ENCODE results near the gene TTLL10. TPM values are rescaled to one million over a fixed set of nuclear protein-coding genes. Genes with fewer than 3 reads are reported as not detected.

Gene TTLL10
- polyA plus RNA-seq, 1 donor (not counting 4 experiments of a cell fraction or from before 2014, with no cell fraction given): not detected

GRCh38 chr1:1225238-1225845 lies 51.7 kb downstream of the TTLL10 start:
- Histone ChIP-seq H3K79me2 (ENCODE audit: control insufficient read depth, insufficient read depth, low read length) (peaks cover 59% of the 10 kb centered on the region), H3K36me3 (ENCODE audit: control insufficient read depth in 2 of 2, extremely low read depth in 1 of 2, insufficient read depth in 2 of 2, low read length in 2 of 2) (peaks cover 27 to 44% of the 10 kb centered on the region in 2 experiments), H3K4me1 (ENCODE audit: control insufficient read depth, extremely low read depth, insufficient read depth, low read length) (peaks cover 4% of the 10 kb centered on the region), H3K4me2 (ENCODE audit: control insufficient read depth, extremely low read depth, insufficient read depth, low read depth, low read length) (no peak overlapping the region), H3K9me1 (ENCODE audit: control insufficient read depth, extremely low read depth, insufficient read depth, low read length) (no peaks in the 10 kb centered on the region), H3K27me3 (ENCODE audit: control insufficient read depth, extremely low read depth, insufficient read depth, low read length) (no peaks in the 10 kb centered on the region), H3K9me3 (ENCODE audit: control insufficient read depth, low read depth, low read length) (no peaks in the 10 kb centered on the region), H3K4me3 (ENCODE audit: control insufficient read depth in 2 of 3, extremely low read depth in 1 of 3, insufficient read depth in 2 of 3, low read depth in 1 of 3, low read length in 3 of 3) (no peak overlapping the region), H4K20me1 (ENCODE audit: control insufficient read depth, extremely low read depth, insufficient read depth, low read length) (peaks cover 5% of the 10 kb centered on the region), H3K9ac (ENCODE audit: control insufficient read depth, extremely low read depth, insufficient read depth, low read length) (no peak overlapping the region), H2AFZ (ENCODE audit: control insufficient read depth, low read length) (no peak overlapping the region), H3K27ac (ENCODE audit: control insufficient read depth, insufficient read depth, low read length) (no peak overlapping the region)
- dilution Hi-C loops (cut with MboI; ENCODE audit: extremely low pct_ligation_motif_present, low sequenced_read_pairs): no loop called here
- TF ChIP-seq CTCF (optimal IDR thresholded peaks at IDR 0.05 in 1 of 3, IDR thresholded peaks at IDR 0.05 in 1 of 3, conservative IDR thresholded peaks at IDR 0.05 in 1 of 3; ENCODE audit: extremely low read depth in 1 of 3, insufficient read depth in 2 of 3, low read length in 3 of 3) (no peak), EZH2 (IDR thresholded peaks at IDR 0.05; ENCODE audit: low read length) (no peak)
- no peak for FAIRE-seq
- no peak for DNase-seq (ENCODE audit: low read depth, low spot score)

GRCh38 chr1:1225913-1226312 lies 52.2 kb downstream of the TTLL10 start:
- dilution Hi-C loops (cut with MboI; ENCODE audit: extremely low pct_ligation_motif_present, low sequenced_read_pairs): no loop called here
- DNase-seq (ENCODE audit: low read depth, low spot score): no peak
- H3K79me2 ChIP-seq (ENCODE audit: control insufficient read depth, insufficient read depth, low read length): peaks cover 64% of the 10 kb centered on the region
- no peak overlapping the region for H3K4me2 ChIP-seq (ENCODE audit: control insufficient read depth, extremely low read depth, insufficient read depth, low read depth, low read length)
- no peaks in the 10 kb centered on the region for H3K9me3 ChIP-seq (ENCODE audit: control insufficient read depth, low read depth, low read length)
- H3K27me3 ChIP-seq (ENCODE audit: control insufficient read depth, extremely low read depth, insufficient read depth, low read length): no peaks in the 10 kb centered on the region
- H3K27ac ChIP-seq (ENCODE audit: control insufficient read depth, insufficient read depth, low read length): no peak overlapping the region
- no peak overlapping the region for H3K4me3 ChIP-seq (ENCODE audit: control insufficient read depth in 2 of 3, extremely low read depth in 1 of 3, insufficient read depth in 2 of 3, low read depth in 1 of 3, low read length in 3 of 3)
- no peaks in the 10 kb centered on the region for H3K9me1 ChIP-seq (ENCODE audit: control insufficient read depth, extremely low read depth, insufficient read depth, low read length)
- H3K9ac ChIP-seq (ENCODE audit: control insufficient read depth, extremely low read depth, insufficient read depth, low read length): no peak overlapping the region
- TF ChIP-seq EZH2 (IDR thresholded peaks at IDR 0.05; ENCODE audit: low read length) (no peak), CTCF (optimal IDR thresholded peaks at IDR 0.05 in 1 of 3, IDR thresholded peaks at IDR 0.05 in 1 of 3, conservative IDR thresholded peaks at IDR 0.05 in 1 of 3; ENCODE audit: extremely low read depth in 1 of 3, insufficient read depth in 2 of 3, low read length in 3 of 3) (no peak)
- peaks cover 8% of the 10 kb centered on the region for H3K4me1 ChIP-seq (ENCODE audit: control insufficient read depth, extremely low read depth, insufficient read depth, low read length)
- H2AFZ ChIP-seq (ENCODE audit: control insufficient read depth, low read length): no peak overlapping the region
- peaks cover 5% of the 10 kb centered on the region for H4K20me1 ChIP-seq (ENCODE audit: control insufficient read depth, extremely low read depth, insufficient read depth, low read length)
- peaks cover 26 to 44% of the 10 kb centered on the region in 2 experiments for H3K36me3 ChIP-seq (ENCODE audit: control insufficient read depth in 2 of 2, extremely low read depth in 1 of 2, insufficient read depth in 2 of 2, low read length in 2 of 2)
- FAIRE-seq: no peak

Measured in keratinocyte (primary cell).